Loucy (cell line): ENCODE results near the gene ARHGAP27.

ENCODE experiments used
- H2AFZ ChIP-seq: fragments of 200-600 bp; sonication (generic); 2 replicates; pipeline ENCODE4 v1.6.0; 2016; ENCODE audit warnings: antibody characterized with exemption, mild to moderate bottlenecking, low read length, moderate library complexity
- H3F3A ChIP-seq: fragments of 200-600 bp; 2 replicates; pipeline ENCODE4 v1.6.0; 2016; ENCODE audit warnings: antibody characterized with exemption, low read depth, mild to moderate bottlenecking
- H3K27me3 ChIP-seq: fragments of 200-600 bp; sonication (generic); 2 replicates; pipeline ENCODE4 v1.6.1; 2014; ENCODE audit warnings: low read length, mild to moderate bottlenecking; ENCODE audit not compliant: insufficient read depth, poor library complexity, severe bottlenecking
- H3K36me3 ChIP-seq: fragments of 200-600 bp; sonication (generic); 2 replicates; pipeline ENCODE4 v1.6.1; 2016; ENCODE audit warnings: low read length; ENCODE audit not compliant: insufficient read depth
- H3K4me1 ChIP-seq: fragments of 200-600 bp; sonication (generic); 2 replicates; pipeline ENCODE4 v1.5.1; 2014; ENCODE audit warnings: low read length, mild to moderate bottlenecking; ENCODE audit not compliant: insufficient read depth, poor library complexity, severe bottlenecking
- H3K4me2 ChIP-seq: fragments of 200-600 bp; sonication (generic); 2 replicates; pipeline ENCODE4 v1.6.0; 2014; ENCODE audit warnings: antibody characterized with exemption, low read length, low read depth, mild to moderate bottlenecking; ENCODE audit not compliant: poor library complexity, severe bottlenecking
- H3K4me3 ChIP-seq: fragments of 200-600 bp; sonication (generic); 2 replicates; pipeline ENCODE4 v1.5.1; 2014; ENCODE audit warnings: low read length, mild to moderate bottlenecking, mixed read lengths; ENCODE audit not compliant: poor library complexity, severe bottlenecking
- H3K79me2 ChIP-seq: fragments of 200-600 bp; sonication (generic); 2 replicates; pipeline ENCODE4 v1.6.1; 2014; ENCODE audit warnings: low read length; ENCODE audit not compliant: insufficient read depth
- H3K9ac ChIP-seq: fragments of 200-600 bp; sonication (generic); 2 replicates; pipeline ENCODE4 v1.6.0; 2014; ENCODE audit warnings: mild to moderate bottlenecking, low read depth, low read length, moderate library complexity; ENCODE audit not compliant: poor library complexity, severe bottlenecking
- H3K9me2 ChIP-seq: fragments of 200-600 bp; sonication (generic); replicated peaks from 2 replicates; pipeline ENCODE4 v1.6.1; 2016; ENCODE audit warnings: low read depth, low read length, mixed read lengths
- H3K9me3 ChIP-seq: fragments of 200-600 bp; sonication (generic); 2 replicates; pipeline ENCODE4 v1.6.1; 2014; ENCODE audit warnings: mild to moderate bottlenecking, antibody characterized with exemption, low read length, low read depth; ENCODE audit not compliant: insufficient read depth
- H4K20me1 ChIP-seq: fragments of 200-600 bp; sonication (generic); 2 replicates; pipeline ENCODE4 v1.6.0; 2014; ENCODE audit warnings: antibody characterized with exemption, low read length, mild to moderate bottlenecking; ENCODE audit not compliant: insufficient read depth, poor library complexity, severe bottlenecking
- CTCF ChIP-seq: fragments of 200-600 bp; sonication (generic); conservative IDR thresholded peaks from 2 replicates; pipeline ENCODE4 v1.5.1; 2014; ENCODE audit warnings: mild to moderate bottlenecking, antibody characterized with exemption, low read length
- EZH2phosphoT487 ChIP-seq: fragments of 200-600 bp; IDR thresholded peaks from 2 replicates; pipeline ENCODE4 v1.6.1; 2018; ENCODE audit warnings: antibody characterized with exemption, mild to moderate bottlenecking, moderate library complexity, borderline replicate concordance

ARHGAP27 gene

GRCh38 chr17:45388604-45389325, 43.9 kb downstream of the ARHGAP27 start:
- no peak overlapping the region for H3K4me2 ChIP-seq
- no peak overlapping the region for H2AFZ ChIP-seq

GRCh38 chr17:45387739-45388138, 44.9 kb downstream of the ARHGAP27 start:
- H3K4me2 ChIP-seq: no peak overlapping the region
- H3K9ac ChIP-seq: no peak overlapping the region
- no peaks in the 10 kb centered on the region for H3K9me2 ChIP-seq
- H3K79me2 ChIP-seq: no peaks in the 10 kb centered on the region
- no peaks in the 10 kb centered on the region for H3K27me3 ChIP-seq
- H3K36me3 ChIP-seq: no peaks in the 10 kb centered on the region
- H4K20me1 ChIP-seq: no peaks in the 10 kb centered on the region
- no peak for TF ChIP-seq EZH2phosphoT487
- no peak for TF ChIP-seq CTCF
- H3K9me3 ChIP-seq: no peaks in the 10 kb centered on the region
- H2AFZ ChIP-seq: no peak overlapping the region
- no peak overlapping the region for H3K4me3 ChIP-seq
- H3K4me1 ChIP-seq: peaks cover 13% of the 10 kb centered on the region
- no peaks in the 10 kb centered on the region for H3F3A ChIP-seq

More at GRCh38 chr17:45388604-45389325, 43.9 kb downstream of the ARHGAP27 start:
- Histone ChIP-seq H3K79me2 (no peaks in the 10 kb centered on the region), H3K9me2 (no peaks in the 10 kb centered on the region), H3K9me3 (no peaks in the 10 kb centered on the region), H3K36me3 (no peaks in the 10 kb centered on the region; the same call in 1 of the 2 replicates), H3K4me1 (peaks cover 13% of the 10 kb centered on the region), H3F3A (no peaks in the 10 kb centered on the region), H3K27me3 (no peaks in the 10 kb centered on the region), H4K20me1 (no peaks in the 10 kb centered on the region), H3K4me3 (no peak overlapping the region), H3K9ac (no peak overlapping the region)
- TF ChIP-seq EZH2phosphoT487: no peak
- TF ChIP-seq CTCF: no peak

- Histone ChIP-seq H4K20me1 (no peaks in the 10 kb centered on the region), H3K9ac (no peak overlapping the region), H3K9me2 (no peaks in the 10 kb centered on the region), H3K4me3 (no peak overlapping the region), H3K36me3 (no peaks in the 10 kb centered on the region), H3F3A (no peaks in the 10 kb centered on the region), H3K4me1 (peaks cover 13% of the 10 kb centered on the region), H3K27me3 (no peaks in the 10 kb centered on the region), H2AFZ (no peak overlapping the region), H3K4me2 (no peak overlapping the region), H3K9me3 (no peaks in the 10 kb centered on the region), H3K79me2 (no peaks in the 10 kb centered on the region)
- TF ChIP-seq EZH2phosphoT487: no peak
- TF ChIP-seq CTCF: no peak
Observed at GRCh38 chr17:45386178-45386577, 46.5 kb downstream of the ARHGAP27 start.
